Suppressor macrophage (primary cell): ENCODE results near the gene ANGPTL1.
"Not testable (repeated sequence)": the region's sequence is repeated elsewhere in the genome, so short reads cannot be mapped to it uniquely, and the experiment has no call there.

ENCODE experiments used
- DNase-seq, 4 experiments: peaks; one replicate each; pipeline ENCODE4 v3.0.0-alpha.2; 2020 to 2022

Gene ANGPTL1

GRCh38 chr1:178867670-178868069 is 3.2 kb downstream of the ANGPTL1 start:
- DNase-seq, result peak in 2 of 4 experiments; percentile 22 to 38

- no peak for DNase-seq
These were observed 6.6 kb downstream of the ANGPTL1 start for GRCh38 chr1:178864326-178864725.

GRCh38 chr1:178862864-178863263 is 8.0 kb downstream of the ANGPTL1 start:
- no peak for DNase-seq

GRCh38 chr1:178862416-178862815 is 8.5 kb downstream of the ANGPTL1 start:
- no peak for DNase-seq

DNA sequence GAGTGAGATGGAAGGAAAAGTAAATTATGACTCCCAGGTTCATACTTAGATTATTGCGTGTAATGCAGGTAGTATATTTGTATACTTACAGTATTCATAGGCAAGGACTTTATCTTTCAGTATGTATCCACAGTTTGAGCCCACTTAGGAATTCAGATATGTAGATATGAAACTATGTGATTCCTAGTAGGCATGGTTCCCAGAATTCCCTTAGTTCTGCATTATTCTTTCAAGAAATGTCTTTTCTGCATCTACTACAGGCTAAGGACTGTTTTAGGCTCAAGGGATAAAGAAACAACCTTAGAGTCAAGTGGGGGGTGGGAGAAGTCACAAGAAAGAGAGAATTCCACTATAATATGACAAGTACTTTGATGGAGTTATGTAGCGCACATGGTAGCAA is 13.8 kb downstream of the ANGPTL1 start:
- no peak for DNase-seq

DNA sequence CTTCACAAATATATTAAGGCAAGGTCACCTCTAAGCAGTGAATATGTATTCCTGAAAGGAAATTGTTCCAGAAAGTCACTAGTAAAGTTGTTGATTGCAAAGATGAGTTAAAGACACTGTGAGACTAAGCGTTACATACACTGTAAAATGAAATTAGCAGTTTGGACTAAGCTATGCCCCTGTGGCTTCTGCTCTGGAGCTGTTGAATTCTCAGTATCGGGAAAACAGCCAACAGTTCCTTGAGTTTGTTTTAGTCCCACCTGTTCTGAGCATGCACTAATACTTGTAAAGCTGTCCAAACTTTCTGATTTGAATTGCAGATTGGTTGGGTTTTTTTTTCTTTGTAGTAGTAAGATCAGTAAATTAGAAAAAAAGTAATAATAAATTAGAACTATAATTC is 21.0 kb downstream of the ANGPTL1 start:
- DNase-seq, result no peak

DNA sequence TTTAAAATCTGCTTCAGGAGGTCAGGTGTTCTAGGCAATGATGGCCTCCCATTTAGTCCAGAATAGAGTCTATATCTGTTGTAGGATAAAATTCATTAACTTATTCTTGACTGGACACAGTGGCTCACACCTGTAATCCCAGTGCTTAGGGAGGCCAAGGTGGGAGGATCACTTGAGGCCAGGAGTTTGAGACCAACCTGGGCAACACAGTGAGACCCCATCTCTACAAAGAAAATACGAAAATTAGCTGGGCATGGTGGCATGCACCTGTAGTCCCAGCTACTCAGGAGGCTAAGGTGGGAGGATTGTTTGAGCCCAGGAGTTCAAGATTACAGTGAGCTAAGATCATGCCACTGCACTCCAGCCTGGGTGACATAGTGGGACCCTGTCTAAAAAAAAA is 23.0 kb downstream of the ANGPTL1 start:
- DNase-seq, result not testable (repeated sequence)

GRCh38 chr1:178847396-178847849 is 23.5 kb downstream of the ANGPTL1 start:
- no peak for DNase-seq

- no peak for DNase-seq
These were observed 24.6 kb downstream of the ANGPTL1 start for GRCh38 chr1:178846306-178846705.

DNA sequence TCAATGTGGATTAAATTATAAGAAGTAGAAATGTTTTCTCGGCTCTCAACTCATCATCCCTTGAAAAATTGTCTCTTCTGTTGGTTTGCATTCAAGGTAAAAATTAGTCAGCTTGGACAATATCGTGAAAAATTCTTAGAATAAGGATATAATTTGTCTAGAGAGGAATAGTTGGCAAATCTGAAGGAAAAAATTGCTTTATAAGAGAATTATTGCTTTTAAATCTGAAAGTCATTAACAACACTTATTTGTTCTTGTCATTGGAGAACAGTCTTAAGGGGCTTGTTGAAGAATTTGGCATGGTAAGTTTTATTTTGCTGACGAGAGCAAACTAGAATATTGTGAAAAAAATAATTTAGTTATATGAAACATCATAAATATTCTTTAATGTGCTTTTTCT is 26.4 kb downstream of the ANGPTL1 start:
- no peak for DNase-seq

- DNase-seq, result no peak
These were observed 45.7 kb downstream of the ANGPTL1 start for GRCh38 chr1:178825167-178825566.

GRCh38 chr1:178821134-178821866 is 49.6 kb downstream of the ANGPTL1 start:
- DNase-seq, result no peak

DNA sequence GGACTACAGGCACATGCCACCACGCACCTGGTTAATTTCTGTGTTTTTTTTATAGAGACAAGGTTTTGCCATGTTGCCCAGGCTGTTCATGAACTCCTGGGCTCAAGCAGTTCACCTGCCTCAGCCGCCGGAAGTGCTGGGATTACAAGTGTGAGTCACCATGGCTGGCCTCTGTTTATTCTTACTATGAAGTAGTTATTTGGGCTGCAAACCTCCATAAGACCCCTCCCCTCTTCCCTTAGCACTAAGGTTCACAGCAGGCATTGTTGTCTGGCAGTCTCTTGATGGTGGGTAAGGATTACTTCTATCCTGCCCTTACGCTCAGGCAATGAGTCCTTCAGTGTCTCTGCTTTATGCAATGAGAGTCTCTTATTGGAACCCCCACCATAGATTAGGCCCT is 51.8 kb downstream of the ANGPTL1 start:
- DNase-seq, result no peak

- no peak for DNase-seq
These were observed 52.5 kb downstream of the ANGPTL1 start for GRCh38 chr1:178818416-178818815.

DNA sequence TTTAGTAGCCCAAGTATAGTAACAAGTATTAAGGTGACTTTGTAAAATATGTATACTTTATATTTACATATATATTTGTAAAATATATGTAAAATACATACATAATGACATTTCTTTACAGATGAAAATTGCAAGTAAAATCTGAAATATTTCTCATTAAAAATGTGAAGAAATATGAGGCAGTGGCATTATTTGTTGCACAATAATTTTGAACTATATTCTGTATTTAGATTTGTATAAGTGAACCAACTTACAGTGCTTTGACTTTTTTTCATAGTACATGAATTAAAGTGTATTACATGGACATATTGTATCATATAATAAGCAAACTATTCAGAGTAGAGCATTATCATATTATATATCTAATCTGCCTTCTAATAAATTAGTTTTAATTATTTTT is 60.3 kb downstream of the ANGPTL1 start:
- no peak for DNase-seq

- DNase-seq, result no peak
These were observed 62.3 kb downstream of the ANGPTL1 start for GRCh38 chr1:178808529-178808928.

- no peak for DNase-seq
These were observed 64.1 kb downstream of the ANGPTL1 start for GRCh38 chr1:178806665-178807300.

DNA sequence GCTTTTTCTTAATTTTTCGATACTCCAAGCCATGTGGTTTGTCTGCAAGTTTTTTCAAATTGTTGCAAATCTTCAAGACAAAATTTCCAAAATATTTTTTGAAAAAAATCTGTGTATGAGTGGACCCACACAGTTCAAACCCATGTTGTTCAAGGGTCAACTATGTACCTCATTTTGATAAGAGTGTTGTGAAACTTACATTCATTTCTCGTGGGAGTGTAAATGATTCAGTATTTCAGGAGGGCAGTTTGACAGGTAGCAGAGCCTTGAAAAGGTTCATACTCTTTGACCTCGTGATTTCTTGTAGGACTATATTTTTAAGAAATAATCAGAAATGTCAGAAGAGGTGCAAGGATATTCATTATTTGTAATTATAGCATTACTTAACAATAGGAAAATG is 68.0 kb downstream of the ANGPTL1 start:
- DNase-seq, result no peak
